B cell (primary cell): ENCODE results near the gene CACHD1. TPM values are rescaled to one million over a fixed set of nuclear protein-coding genes. Genes with fewer than 3 reads are reported as not detected.

ENCODE experiments used
- ATAC-seq: fragments of 200-7000 bp; cut with Tn5 transposase; one replicate; pipeline ENCODE4 v1.10.0; 2021; ENCODE audit warnings: low read depth, mild to moderate bottlenecking, moderate number of reproducible peaks, moderate library complexity
- CTCF ChIA-PET: fragments of 350-600 bp; sonication (Branson Sonifier 250); formaldehyde crosslinking; loops from one replicate; lab custom pipeline; 2021; ENCODE audit warnings: antibody characterized with exemption, inconsistent platforms; lab: Charles Lee
- POLR2A ChIA-PET: fragments of 350-600 bp; sonication (Branson Sonifier 250); formaldehyde crosslinking; loops from one replicate; lab custom pipeline; 2021; ENCODE audit warnings: antibody characterized with exemption; lab: Charles Lee
- DNase-seq: peaks from one replicate; pipeline ENCODE4 v3.0.0; 2013
- H2AFZ ChIP-seq: 2 replicates; pipeline ENCODE4 v1.6.1; 2012; ENCODE audit warnings: mild to moderate bottlenecking, low read depth, low read length; ENCODE audit not compliant: insufficient read depth, poor library complexity, severe bottlenecking
- H3K27ac ChIP-seq, 2 donors: 1 replicate in 1 of 2; 2 replicates in 1 of 2; pipeline ENCODE4 v1.5.1; 2012 to 2013; ENCODE audit warnings: low read length in 2 of 2, mild to moderate bottlenecking in 2 of 2, moderate library complexity in 1 of 2
- H3K27me3 ChIP-seq, 4 experiments: fragments of 200-600 bp in 1 of 4; sonication (generic) in 1 of 4; replicated peaks in 1 of 4; 1 replicate in 2 of 4; 2 replicates in 2 of 4; pipeline versions ENCODE4 v1.6.1 to v1.7.0; 2013 to 2016; ENCODE audit warnings: low read length in 3 of 4, mild to moderate bottlenecking in 2 of 4, mixed read lengths in 1 of 4, moderate library complexity in 1 of 4; ENCODE audit not compliant: insufficient read depth in 4 of 4, control insufficient read depth in 3 of 4; ENCODE audit errors: control extremely low read depth in 1 of 4
- H3K36me3 ChIP-seq, 2 experiments: replicated peaks in 1 of 2; 1 replicate in 1 of 2; 2 replicates in 1 of 2; pipeline versions ENCODE4 v1.6.1 to v1.7.1; 2013; ENCODE audit warnings: low read length in 1 of 2; ENCODE audit not compliant: insufficient read depth in 2 of 2, control insufficient read depth in 1 of 2; ENCODE audit errors: control extremely low read depth in 1 of 2, extremely low read depth in 1 of 2
- H3K4me1 ChIP-seq, 2 donors: fragments of 200-600 bp in 1 of 2; sonication (generic) in 1 of 2; 1 replicate in 1 of 2; 2 replicates in 1 of 2; pipeline versions ENCODE4 v1.5.1 to v1.6.1; 2013 to 2017; ENCODE audit warnings: low read length in 2 of 2; ENCODE audit not compliant: control insufficient read depth in 2 of 2, insufficient read depth in 2 of 2
- H3K4me2 ChIP-seq: replicated peaks from 2 replicates; pipeline ENCODE3; 2012; ENCODE audit warnings: mild to moderate bottlenecking, low read depth, low read length; ENCODE audit not compliant: poor library complexity, severe bottlenecking
- H3K4me3 ChIP-seq, 5 experiments: fragments of 200-600 bp in 1 of 5; sonication (generic) in 1 of 5; 1 replicate in 3 of 5; 2 replicates in 2 of 5; pipeline versions ENCODE4 v1.5.1 to v1.7.0; 2011 to 2016; ENCODE audit warnings: low read length in 4 of 5, mild to moderate bottlenecking in 4 of 5, low read depth in 2 of 5, control low read depth in 1 of 5, moderate library complexity in 1 of 5; ENCODE audit not compliant: insufficient read depth in 1 of 5; ENCODE audit errors: control extremely low read depth in 1 of 5, extremely low read depth in 1 of 5
- H3K79me2 ChIP-seq: fragments of 200-600 bp; sonication (generic); one replicate; pipeline ENCODE4 v1.6.0; 2016; ENCODE audit warnings: low read length; ENCODE audit not compliant: control insufficient read depth, insufficient read depth
- H3K9ac ChIP-seq: fragments of 200-600 bp; sonication (generic); 2 replicates; pipeline ENCODE4 v1.6.1; 2017; ENCODE audit warnings: mild to moderate bottlenecking, low read length, moderate library complexity
- H3K9me3 ChIP-seq, 3 donors: one replicate each; pipeline versions ENCODE4 v1.6.1 to v1.7.1; 2013; ENCODE audit warnings: low read length in 2 of 3; ENCODE audit not compliant: control insufficient read depth in 2 of 3, insufficient read depth in 1 of 3; ENCODE audit errors: control extremely low read depth in 1 of 3
- H4K20me1 ChIP-seq: 2 replicates; pipeline ENCODE4 v1.6.0; 2012; ENCODE audit warnings: mild to moderate bottlenecking, low read length; ENCODE audit not compliant: insufficient read depth, control insufficient read depth, poor library complexity, severe bottlenecking
- H3K27ac Mint-ChIP-seq: one replicate; pipeline ENCODE4 v1.8.0; 2021; ENCODE audit warnings: mixed read lengths
- H3K27me3 Mint-ChIP-seq: one replicate; pipeline ENCODE4 v1.8.0; 2021; ENCODE audit warnings: mixed read lengths
- H3K4me1 Mint-ChIP-seq: one replicate; pipeline ENCODE4 v1.8.0; 2021; ENCODE audit warnings: mixed read lengths
- H3K4me3 Mint-ChIP-seq: one replicate; pipeline ENCODE4 v1.8.0; 2021; ENCODE audit warnings: mixed read lengths
- H3K9me3 Mint-ChIP-seq: one replicate; pipeline ENCODE4 v1.8.0; 2022; ENCODE audit warnings: mixed read lengths; ENCODE audit not compliant: insufficient read depth
- EZH2 ChIP-seq: IDR thresholded peaks from 2 replicates; pipeline ENCODE4 v1.6.1; 2012; ENCODE audit warnings: borderline replicate concordance, low read depth, mild to moderate bottlenecking, moderate library complexity, low read length; ENCODE audit not compliant: insufficient read depth, poor library complexity, severe bottlenecking
- WGBS: methylation state at CpG from one replicate; pipeline ENCODE4 v1.1.5; 2013; ENCODE audit warnings: missing lambda C conversion rate; ENCODE audit not compliant: insufficient coverage; 5-methylcytosine and 5-hydroxymethylcytosine counted together
- intact Hi-C: fragments of 100-400 bp; cut with micrococcal nuclease; formaldehyde crosslinking; loops from one replicate; pipeline ENCODE4 v1.10.0; 2022
- polyA plus RNA-seq: library from polyadenylated mRNA; depleted of rRNA; stranded (reverse); fragments of >200 nt; gene quantifications from 2 replicates; pipeline ENCODE4 v1.2.3, GENCODE V29; 2012
- total RNA-seq, 2 donors: library from RNA; stranded (reverse); fragments of 120-200 nt in 1 of 2; gene quantifications; 1 replicate in 1 of 2; 2 replicates in 1 of 2; pipeline versions ENCODE4 v1.2.3 to v1.2.4, GENCODE V29; 2013 to 2022
- TF ChIP-seq, protein P1 (sequence below): fragments of 200-600 bp; IDR thresholded peaks from one replicate; pipeline ENCODE4 v1.8.0; 2022; ENCODE audit warnings: antibody characterized with exemption, mild to moderate bottlenecking

CACHD1 gene
- total and polyA plus RNA-seq, 2 donors (not counting 1 experiment from before 2014, with no cell fraction given) = not detected

DNA sequence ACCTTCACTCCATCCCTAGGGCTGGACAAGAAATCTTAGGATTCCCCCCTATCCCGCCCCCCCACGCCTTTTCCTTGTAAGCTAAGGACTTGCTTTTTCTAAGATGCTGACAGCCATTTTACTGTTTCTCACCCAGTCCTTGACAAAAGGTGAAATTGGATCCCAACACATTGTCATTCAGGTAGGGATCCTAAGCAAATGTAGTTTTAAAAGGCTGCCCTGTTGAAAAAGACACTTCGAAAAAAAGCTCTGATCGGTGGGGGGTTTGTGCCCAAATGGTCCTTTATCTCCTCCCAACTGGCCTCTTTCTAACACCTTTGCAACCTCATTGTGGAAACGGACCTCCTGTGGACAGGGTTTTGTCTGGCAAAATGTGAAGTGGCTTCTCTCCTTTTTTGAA, 2.9 kb downstream of the CACHD1 start:
- Histone ChIP-seq H3K79me2 (no peaks in the 10 kb centered on the region), H2AFZ (no peak overlapping the region), H3K9me3 (peaks cover 0 to 9% (median 0%) of the 10 kb centered on the region in 3 donors), H4K20me1 (no peaks in the 10 kb centered on the region), H3K4me3 (no peak overlapping the region), H3K4me1 (peaks cover 18% of the 10 kb centered on the region in 2 donors), H3K27me3 (peaks cover 0 to 40% (median 20%) of the 10 kb centered on the region in 4 experiments), H3K36me3 (no peaks in the 10 kb centered on the region), H3K27ac (no peak overlapping the region), H3K9ac (no peak overlapping the region), H3K4me2 (no peak overlapping the region)
- no peaks in the 10 kb centered on the region for H3K9me3 Mint-ChIP-seq
- DNase-seq (no peak), ATAC-seq (no peak)
- 94% methylated on average over 2 of the region's 5 CpGs for WGBS
- H3K27ac Mint-ChIP-seq = no peak overlapping the region
- peaks cover 58% of the 10 kb centered on the region for H3K27me3 Mint-ChIP-seq
- no peak overlapping the region for H3K4me3 Mint-ChIP-seq
- POLR2A ChIA-PET = no interaction called here
- CTCF ChIA-PET = no interaction called here
- TF ChIP-seq, protein P1, sequence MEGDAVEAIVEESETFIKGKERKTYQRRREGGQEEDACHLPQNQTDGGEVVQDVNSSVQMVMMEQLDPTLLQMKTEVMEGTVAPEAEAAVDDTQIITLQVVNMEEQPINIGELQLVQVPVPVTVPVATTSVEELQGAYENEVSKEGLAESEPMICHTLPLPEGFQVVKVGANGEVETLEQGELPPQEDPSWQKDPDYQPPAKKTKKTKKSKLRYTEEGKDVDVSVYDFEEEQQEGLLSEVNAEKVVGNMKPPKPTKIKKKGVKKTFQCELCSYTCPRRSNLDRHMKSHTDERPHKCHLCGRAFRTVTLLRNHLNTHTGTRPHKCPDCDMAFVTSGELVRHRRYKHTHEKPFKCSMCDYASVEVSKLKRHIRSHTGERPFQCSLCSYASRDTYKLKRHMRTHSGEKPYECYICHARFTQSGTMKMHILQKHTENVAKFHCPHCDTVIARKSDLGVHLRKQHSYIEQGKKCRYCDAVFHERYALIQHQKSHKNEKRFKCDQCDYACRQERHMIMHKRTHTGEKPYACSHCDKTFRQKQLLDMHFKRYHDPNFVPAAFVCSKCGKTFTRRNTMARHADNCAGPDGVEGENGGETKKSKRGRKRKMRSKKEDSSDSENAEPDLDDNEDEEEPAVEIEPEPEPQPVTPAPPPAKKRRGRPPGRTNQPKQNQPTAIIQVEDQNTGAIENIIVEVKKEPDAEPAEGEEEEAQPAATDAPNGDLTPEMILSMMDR = no peak
- TF ChIP-seq EZH2 = no peak
- peaks cover 18% of the 10 kb centered on the region for H3K4me1 Mint-ChIP-seq
- intact Hi-C loops = no loop called here

DNA sequence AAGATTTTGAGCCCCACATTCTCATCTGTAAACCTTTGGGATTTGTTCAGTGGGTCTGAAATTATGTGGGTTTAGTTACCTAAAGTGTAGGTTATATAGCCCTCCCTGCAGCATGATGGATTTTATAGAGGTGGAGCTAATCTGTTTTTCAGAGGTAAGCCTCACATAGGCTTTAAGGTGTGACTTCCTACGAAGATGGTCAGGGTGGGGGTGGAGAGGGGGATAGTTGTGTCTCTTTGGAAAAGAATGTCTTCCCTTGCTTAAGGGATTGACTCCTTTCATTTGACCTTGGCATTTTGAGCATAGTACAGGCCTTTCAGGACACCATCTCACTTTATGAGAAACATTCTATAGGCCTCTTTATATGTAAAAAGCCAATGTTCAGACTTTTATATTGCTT, 3.4 kb downstream of the CACHD1 start:
- Histone ChIP-seq H3K27ac (no peak overlapping the region), H3K27me3 (peaks cover 0 to 40% (median 20%) of the 10 kb centered on the region in 4 experiments), H3K4me1 (peaks cover 18% of the 10 kb centered on the region in 2 donors), H3K4me2 (no peak overlapping the region), H4K20me1 (no peaks in the 10 kb centered on the region), H3K9me3 (peaks cover 0 to 9% (median 0%) of the 10 kb centered on the region in 3 donors), H3K79me2 (no peaks in the 10 kb centered on the region), H3K4me3 (no peak overlapping the region), H3K36me3 (no peaks in the 10 kb centered on the region), H3K9ac (no peak overlapping the region), H2AFZ (no peak overlapping the region)
- no peak overlapping the region for H3K27ac Mint-ChIP-seq
- POLR2A ChIA-PET = no interaction called here
- H3K4me1 Mint-ChIP-seq = peaks cover 18% of the 10 kb centered on the region
- no peak for TF ChIP-seq EZH2
- TF ChIP-seq, protein P1 = no peak
- CTCF ChIA-PET = interaction anchor here (0.7 kb wide), 1 partner anchor 236 kb away, joined by 4 read pairs; no protein-coding TSS in a partner anchor
- intact Hi-C loops = no loop called here
- H3K27me3 Mint-ChIP-seq = peaks cover 55% of the 10 kb centered on the region
- DNase-seq (no peak), ATAC-seq (no peak)
- H3K4me3 Mint-ChIP-seq = no peak overlapping the region
- no CpG with 5 or more reads among the region's 1 CpG for WGBS
- H3K9me3 Mint-ChIP-seq = no peaks in the 10 kb centered on the region
